Measurements from ENCODE around the gene NR4A3.

Gene NR4A3

DNA sequence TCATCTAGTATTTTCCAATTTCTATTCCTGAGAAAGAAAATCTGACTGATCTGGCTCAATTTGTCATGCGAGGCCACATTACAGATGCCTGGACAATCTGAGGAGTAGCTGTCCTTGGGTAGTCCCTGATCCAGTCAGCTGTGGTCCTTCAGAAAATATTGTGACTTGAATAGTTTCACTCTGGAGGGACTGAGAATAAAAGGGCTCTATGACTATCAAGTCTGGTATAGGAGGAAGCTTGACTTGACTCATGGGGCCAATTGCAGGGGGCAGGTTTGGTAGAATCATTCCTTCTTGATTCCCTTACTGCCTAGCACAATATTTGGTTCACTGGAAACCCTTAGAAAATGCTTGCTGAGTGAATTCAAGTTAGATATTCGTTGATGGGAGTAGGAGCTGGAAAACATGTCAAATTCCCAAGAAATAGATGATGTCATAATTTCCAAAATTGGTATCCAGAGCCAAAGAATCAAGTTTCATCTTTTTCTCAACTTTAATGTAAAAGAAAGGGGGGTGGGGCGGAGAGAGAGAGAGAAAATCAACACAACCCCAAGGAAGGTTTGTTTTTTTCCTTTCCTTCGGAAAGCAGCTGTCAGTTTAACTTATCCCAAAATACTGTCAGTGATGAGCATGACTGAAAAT lies 52.4 kb downstream of the NR4A3 start:
- DNase-seq (ENCODE audit: low read depth in 1 of 2, low spot score in 1 of 2) = no peak

DNA sequence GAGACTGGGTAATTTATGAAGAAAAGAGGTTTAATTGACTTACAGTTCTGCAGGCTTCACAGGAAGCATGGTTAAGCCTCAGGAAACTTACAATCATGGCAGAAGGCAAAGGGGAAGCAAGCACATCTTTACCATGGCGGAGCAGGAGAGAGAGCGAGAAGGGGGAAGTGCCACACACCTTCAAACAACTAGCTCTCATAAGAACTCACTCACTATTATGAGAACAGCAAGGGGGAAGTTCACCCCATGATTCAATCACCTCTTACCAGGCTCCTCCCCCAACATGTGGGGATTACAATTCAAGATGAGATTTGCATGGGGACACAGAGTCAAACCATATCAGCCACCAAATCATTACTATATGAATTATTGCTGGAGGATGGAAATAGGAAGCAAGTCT lies 54.5 kb downstream of the NR4A3 start:
- no peak for DNase-seq (ENCODE audit: low read depth in 1 of 2, low spot score in 1 of 2)

DNA sequence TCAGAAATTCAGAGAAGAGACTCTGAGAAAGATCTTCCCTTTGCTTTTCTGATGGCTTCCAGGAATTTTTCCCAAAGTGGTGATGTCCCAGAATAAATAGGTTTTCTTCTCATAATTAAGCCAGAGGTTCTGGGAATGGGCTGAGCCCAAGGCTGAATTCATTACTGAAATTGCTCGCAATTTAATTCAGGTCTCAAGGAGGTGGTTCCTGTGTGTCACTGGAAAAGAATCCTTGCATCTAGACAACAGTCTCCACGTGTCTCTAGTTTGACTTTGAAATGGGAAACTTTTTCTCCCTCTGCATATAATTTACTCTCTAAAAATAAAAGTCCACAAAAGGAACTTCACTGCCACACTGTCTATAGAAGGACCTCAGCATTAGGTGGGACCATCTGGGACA lies 57.0 kb downstream of the NR4A3 start:
- DNase-seq (ENCODE audit: low read depth in 1 of 2, low spot score in 1 of 2) = no peak

DNA sequence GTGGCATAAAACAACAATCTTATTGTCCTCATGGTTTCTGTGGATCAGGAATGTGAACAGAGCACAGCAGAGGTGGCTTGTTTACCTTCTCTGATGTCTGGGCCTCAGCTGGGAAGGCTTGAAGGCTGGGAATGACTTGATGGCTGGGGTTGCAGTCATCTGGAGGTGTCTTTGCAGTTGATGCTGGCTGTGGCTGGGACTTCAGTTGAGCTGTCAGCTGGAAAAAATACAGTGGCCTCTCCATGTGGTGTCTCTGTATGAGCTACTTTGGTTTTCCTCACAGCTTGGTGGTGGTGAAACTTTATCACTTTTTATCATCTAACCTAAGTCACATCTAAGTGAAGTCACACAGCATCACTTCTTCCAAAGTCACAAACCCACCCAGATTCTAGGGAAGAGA lies 60.1 kb downstream of the NR4A3 start:
- DNase-seq (ENCODE audit: low read depth in 1 of 2, low spot score in 1 of 2) = no peak

DNA sequence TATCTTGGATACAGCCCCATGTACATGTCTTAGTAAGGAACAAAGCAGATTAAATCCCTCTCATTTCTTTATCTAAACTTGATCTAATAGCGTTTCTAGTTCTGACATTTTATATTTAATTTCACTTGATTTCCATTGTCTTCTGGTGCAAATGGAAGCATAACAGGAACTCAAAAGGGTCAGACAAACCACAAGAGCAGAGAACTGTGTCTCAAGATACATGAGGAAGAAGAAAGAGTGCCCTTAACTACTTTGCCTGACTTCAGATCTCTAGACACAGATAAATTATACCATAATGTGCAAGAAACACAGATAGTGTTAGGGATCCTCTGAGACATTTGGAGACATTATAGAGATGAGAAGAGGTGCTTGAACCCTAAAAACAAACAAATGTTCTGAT lies 64.1 kb downstream of the NR4A3 start:
- DNase-seq (ENCODE audit: low read depth in 1 of 2, low spot score in 1 of 2) = no peak

DNA sequence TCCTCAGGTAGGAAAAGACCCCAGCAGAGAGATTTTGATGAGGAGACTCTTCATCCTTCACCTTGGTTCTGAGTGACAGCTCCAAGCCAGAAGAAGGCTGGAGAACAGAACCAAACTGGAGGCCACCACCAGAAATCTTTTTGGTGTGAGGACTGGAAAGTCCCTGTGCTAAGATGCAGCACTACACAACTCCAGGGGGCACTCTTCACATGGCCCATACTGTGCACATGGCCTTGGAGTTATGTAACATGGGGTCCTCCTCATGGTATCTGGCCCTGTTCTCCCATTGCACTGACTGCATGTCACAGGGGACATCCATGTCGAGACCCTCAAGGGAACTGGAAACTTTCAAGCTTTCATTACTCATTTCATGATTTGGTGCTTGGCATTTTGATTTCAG lies 67.4 kb downstream of the NR4A3 start:
- no peak for DNase-seq (ENCODE audit: low read depth in 1 of 2, low spot score in 1 of 2)

DNA sequence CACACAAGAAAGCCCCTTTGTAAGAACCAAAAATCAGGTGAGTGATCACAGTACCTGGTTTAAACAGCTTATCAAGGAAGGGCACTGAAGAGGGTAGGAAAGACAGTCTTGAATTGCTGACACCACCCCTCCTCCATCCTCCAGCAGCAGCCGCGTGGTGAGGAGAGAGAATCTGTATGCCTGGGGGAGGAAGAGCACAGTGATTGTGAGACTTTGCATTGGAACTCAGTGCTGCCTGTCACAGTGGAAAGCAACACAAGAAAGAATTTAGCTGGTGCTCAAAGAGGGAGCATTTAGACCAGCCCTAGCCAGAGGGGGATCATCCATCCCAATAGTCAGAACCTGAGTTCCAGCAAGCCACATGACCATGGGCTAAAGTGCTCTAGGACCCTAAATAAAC lies 73.1 kb downstream of the NR4A3 start:
- DNase-seq (ENCODE audit: low read depth in 1 of 2, low spot score in 1 of 2) = no peak

DNA sequence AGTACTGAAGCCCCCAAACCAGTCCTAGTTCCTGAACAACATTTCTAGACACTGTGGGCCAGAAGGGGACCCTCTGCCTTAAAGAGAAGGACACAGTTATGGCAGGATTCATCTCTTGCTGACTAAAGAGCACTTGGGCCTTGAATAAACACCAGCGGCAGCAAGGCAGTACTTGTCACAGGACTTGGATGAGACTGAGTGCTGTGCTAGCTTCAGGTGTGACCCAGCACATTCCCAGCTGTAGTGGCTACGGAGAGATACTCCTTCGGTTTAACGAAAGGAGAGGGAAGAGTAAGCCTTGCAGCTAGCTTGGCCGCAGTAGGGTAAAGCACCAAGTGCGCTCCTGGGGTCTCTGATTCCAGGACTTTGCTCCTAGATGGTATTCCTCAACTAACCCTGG lies 73.8 kb downstream of the NR4A3 start:
- no peak for DNase-seq (ENCODE audit: low read depth in 1 of 2, low spot score in 1 of 2)

DNA sequence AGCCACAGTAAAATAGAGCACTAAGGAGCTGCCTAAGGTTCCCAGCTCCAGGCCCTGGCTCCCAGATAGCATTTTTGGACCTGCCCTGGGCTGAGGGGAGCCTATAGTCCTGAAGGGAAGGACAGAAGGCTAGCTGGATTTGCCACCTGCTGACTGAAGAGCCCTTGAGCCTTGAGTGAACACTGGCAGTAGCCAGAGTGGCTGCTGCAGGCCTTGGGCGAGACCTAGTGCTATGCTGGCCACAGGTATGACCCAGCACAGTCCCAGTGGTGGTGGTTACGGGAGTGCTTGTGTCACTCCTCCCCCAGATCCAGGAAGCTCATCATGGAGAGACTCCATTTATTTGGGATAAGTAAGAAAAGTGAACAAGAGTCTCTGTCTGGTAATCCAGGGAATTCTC lies 74.4 kb downstream of the NR4A3 start:
- DNase-seq (ENCODE audit: low read depth in 1 of 2, low spot score in 1 of 2) = no peak

DNA sequence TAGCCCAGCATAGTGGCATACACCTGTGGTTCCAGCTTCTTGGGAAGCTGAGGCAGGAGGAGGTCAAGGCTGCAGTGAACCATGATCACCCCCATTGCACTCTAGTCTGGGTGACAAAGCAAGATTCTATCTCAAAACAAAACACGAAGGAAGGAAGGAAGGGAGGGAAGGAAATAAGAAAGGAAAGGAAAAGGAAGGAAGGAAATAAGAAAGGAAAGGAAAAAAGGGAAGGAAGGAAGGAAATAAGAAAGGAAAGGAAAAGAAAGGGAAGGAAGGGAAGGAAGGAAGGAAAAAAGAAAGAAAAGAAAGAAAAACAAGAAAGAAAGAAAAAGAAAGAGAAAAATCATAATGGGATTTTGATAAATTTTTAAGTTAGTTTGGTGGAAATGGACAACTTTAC lies 81.7 kb downstream of the NR4A3 start:
- no peak for DNase-seq (ENCODE audit: low read depth in 1 of 2, low spot score in 1 of 2)

DNA sequence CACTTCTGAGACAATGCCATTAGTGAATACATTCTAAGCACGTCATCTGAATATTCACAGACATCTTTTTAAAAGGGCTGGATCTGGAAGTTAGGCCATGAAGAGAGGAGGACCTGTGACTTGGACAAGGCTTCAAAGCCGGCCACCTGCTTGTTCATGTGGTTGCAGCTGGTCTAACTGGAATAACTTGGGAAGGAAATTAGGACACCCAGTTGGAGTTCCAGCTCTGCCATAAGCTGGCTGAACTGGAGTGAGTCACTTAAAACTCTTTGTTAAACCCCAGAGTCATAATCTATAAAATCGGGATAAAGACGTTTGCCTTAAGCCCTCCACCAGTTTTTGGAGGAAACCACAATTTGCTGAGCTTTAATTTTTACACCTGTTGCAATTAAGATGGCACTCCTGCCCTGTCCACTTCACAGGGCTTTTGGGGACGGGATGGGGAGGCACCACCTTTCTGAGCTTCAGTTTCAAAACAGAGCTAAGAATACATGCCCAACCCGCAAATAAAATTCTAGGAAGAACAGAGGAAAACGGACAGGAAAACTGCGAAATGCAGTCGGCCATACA lies 84.2 kb downstream of the NR4A3 start:
- DNase-seq (ENCODE audit: low read depth in 1 of 2, low spot score in 1 of 2) = no peak

DNA sequence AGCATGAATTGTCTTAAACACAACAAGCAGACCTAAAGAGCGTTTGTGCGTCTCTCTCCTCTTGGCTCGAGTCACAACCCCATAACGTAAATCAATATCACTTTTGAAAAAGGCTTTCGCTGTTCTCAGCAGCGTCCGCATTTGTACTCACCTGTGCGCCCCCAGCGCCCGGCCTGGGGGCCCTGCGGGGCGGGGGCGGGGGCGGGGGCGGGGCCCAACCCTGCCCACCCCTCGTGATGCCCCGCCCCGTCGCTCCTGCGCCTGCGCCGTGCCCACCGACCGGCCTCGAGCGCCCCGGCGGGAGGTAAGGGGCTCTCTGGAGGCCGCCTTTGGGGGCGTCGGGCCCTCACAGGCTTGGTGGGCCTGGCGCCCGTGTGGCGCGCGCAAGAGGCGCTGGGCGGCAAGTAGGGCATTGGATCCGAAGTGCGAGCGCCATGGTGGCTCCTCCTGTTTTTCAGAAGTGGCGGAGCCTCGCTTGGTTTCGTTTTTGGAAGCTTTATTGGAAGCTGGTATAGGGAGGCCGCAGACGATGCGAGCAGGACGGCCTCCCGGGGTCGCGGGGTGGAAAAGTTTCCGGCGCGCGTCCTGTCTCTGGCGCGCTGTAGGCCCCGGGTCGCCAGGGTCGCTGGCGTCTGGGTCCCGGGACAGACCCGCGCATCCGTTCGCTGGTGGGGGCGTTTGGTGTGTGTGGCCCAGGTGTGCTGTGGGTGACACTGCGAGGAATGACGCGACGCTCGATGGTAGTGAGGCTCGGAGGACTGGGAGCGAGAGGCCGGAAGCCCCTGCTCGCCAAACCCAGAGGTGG lies 84.9 kb downstream of the NR4A3 start, which contains the start of gene STX17:
Gene STX17, plus strand, starts transcription at position 252 of the 805 bp plus-strand sequence. CDS start 8,586 bp downstream, outside the sequence.
- DNase-seq (ENCODE audit: low read depth in 1 of 2, low spot score in 1 of 2) = peak; percentile 74 to 77

DNA sequence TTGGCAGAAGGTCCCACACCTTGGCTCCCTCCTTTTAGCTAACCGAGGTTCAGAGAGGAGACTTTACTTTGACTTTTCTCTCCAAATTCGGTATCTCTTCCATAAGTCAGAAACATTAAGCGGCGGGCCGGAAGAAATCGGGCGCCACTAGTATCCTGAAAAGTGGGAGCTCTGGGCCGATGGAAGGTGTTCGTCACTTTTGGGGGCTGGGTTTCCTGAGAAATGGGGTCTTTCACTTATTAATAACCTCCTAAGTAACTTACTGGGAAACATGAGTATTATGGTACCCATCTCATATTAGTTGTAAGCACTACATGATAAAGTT lies 85.5 kb downstream of the NR4A3 start:
- no peak for DNase-seq (ENCODE audit: low read depth in 1 of 2, low spot score in 1 of 2)

DNA sequence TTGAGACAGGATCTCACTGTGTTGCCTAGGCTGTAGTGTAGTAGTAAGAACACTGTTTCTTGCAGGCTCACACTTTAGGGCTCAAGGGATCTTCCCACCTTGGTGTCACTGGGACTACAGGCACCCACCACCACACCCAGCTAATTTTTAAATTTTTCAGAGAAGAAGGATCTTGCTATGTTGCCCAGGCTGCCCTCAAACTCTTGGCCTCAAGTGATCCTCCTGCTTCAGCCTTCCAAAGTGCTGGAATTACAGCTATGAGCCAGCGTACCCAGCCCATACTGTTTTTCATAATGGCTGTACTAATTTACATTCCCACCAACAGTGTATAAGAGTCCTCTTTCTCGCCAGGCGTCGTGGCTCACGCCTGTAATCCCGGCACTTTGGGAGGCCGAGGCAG lies 89.9 kb downstream of the NR4A3 start:
- no peak for DNase-seq (ENCODE audit: low read depth in 1 of 2, low spot score in 1 of 2)

Data from stimulated activated CD4-positive, alpha-beta T cell treated with anti-CD3 and anti-CD28 coated beads, Interleukin-15, amount 100 ng/mL, for 1 hour (primary cell).